ENCODE measurements around the gene HBD.

Gene HBD

GRCh38 chr11:5245155-5245554 lies 10.9 kb upstream of the HBD start:
- TF ChIP-seq GATA3 (IDR thresholded peaks at IDR 0.05; ENCODE audit: low read depth, low read length), result no peak
- no peak for TF ChIP-seq GATA2 (IDR thresholded peaks at IDR 0.05; ENCODE audit: low read depth, low read length)

GRCh38 chr11:5243816-5244180 lies 9.5 kb upstream of the HBD start:
- no peak for TF ChIP-seq GATA2 (IDR thresholded peaks at IDR 0.05; ENCODE audit: low read depth, low read length)
- TF ChIP-seq GATA3 (IDR thresholded peaks at IDR 0.05; ENCODE audit: low read depth, low read length), result no peak

- TF ChIP-seq GATA3 (IDR thresholded peaks at IDR 0.05; ENCODE audit: low read depth, low read length) (no peak), GATA2 (IDR thresholded peaks at IDR 0.05; ENCODE audit: low read depth, low read length) (no peak)
These were observed 8.9 kb upstream of the HBD start for GRCh38 chr11:5242933-5243815.

GRCh38 chr11:5242208-5242607 lies 7.9 kb upstream of the HBD start:
- TF ChIP-seq GATA3 (IDR thresholded peaks at IDR 0.05; ENCODE audit: low read depth, low read length), result no peak
- no peak for TF ChIP-seq GATA2 (IDR thresholded peaks at IDR 0.05; ENCODE audit: low read depth, low read length)

- TF ChIP-seq GATA2 (IDR thresholded peaks at IDR 0.05; ENCODE audit: low read depth, low read length) (no peak), GATA3 (IDR thresholded peaks at IDR 0.05; ENCODE audit: low read depth, low read length) (no peak)
These were observed 7.2 kb upstream of the HBD start for GRCh38 chr11:5241458-5241857.

- no peak for TF ChIP-seq GATA3 (IDR thresholded peaks at IDR 0.05; ENCODE audit: low read depth, low read length)
- no peak for TF ChIP-seq GATA2 (IDR thresholded peaks at IDR 0.05; ENCODE audit: low read depth, low read length)
These were observed 6.2 kb upstream of the HBD start for GRCh38 chr11:5240458-5240857.

- TF ChIP-seq GATA3 (IDR thresholded peaks at IDR 0.05; ENCODE audit: low read depth, low read length), result no peak
- no peak for TF ChIP-seq GATA2 (IDR thresholded peaks at IDR 0.05; ENCODE audit: low read depth, low read length)
These were observed 5.8 kb upstream of the HBD start for GRCh38 chr11:5240056-5240455.

GRCh38 chr11:5239046-5239445 lies 4.8 kb upstream of the HBD start:
- no peak for TF ChIP-seq GATA2 (IDR thresholded peaks at IDR 0.05; ENCODE audit: low read depth, low read length)
- TF ChIP-seq GATA3 (IDR thresholded peaks at IDR 0.05; ENCODE audit: low read depth, low read length), result no peak

- TF ChIP-seq GATA2 (IDR thresholded peaks at IDR 0.05; ENCODE audit: low read depth, low read length), result no peak
- TF ChIP-seq GATA3 (IDR thresholded peaks at IDR 0.05; ENCODE audit: low read depth, low read length), result no peak
These were observed 4.2 kb upstream of the HBD start for GRCh38 chr11:5238486-5238885.

- TF ChIP-seq GATA3 (IDR thresholded peaks at IDR 0.05; ENCODE audit: low read depth, low read length) (no peak), GATA2 (IDR thresholded peaks at IDR 0.05; ENCODE audit: low read depth, low read length) (no peak)
These were observed 3.1 kb upstream of the HBD start for GRCh38 chr11:5237420-5237819.

GRCh38 chr11:5235364-5236095 lies 1.2 kb upstream of the HBD start:
- TF ChIP-seq GATA3 (IDR thresholded peaks at IDR 0.05; ENCODE audit: low read depth, low read length) (no peak), GATA2 (IDR thresholded peaks at IDR 0.05; ENCODE audit: low read depth, low read length) (no peak)

- TF ChIP-seq GATA3 (IDR thresholded peaks at IDR 0.05; ENCODE audit: low read depth, low read length) (no peak), GATA2 (IDR thresholded peaks at IDR 0.05; ENCODE audit: low read depth, low read length) (no peak)
These were observed 976 bp downstream of the HBD start for GRCh38 chr11:5233307-5233706.

- TF ChIP-seq GATA3 (IDR thresholded peaks at IDR 0.05; ENCODE audit: low read depth, low read length) (no peak), GATA2 (IDR thresholded peaks at IDR 0.05; ENCODE audit: low read depth, low read length) (no peak)
These were observed 1.5 kb downstream of the HBD start for GRCh38 chr11:5232821-5233220.

GRCh38 chr11:5232176-5232575 lies 2.1 kb downstream of the HBD start:
- TF ChIP-seq GATA2 (IDR thresholded peaks at IDR 0.05; ENCODE audit: low read depth, low read length), result no peak

GRCh38 chr11:5231111-5231510 lies 3.2 kb downstream of the HBD start:
- no peak for TF ChIP-seq GATA2 (IDR thresholded peaks at IDR 0.05; ENCODE audit: low read depth, low read length)
- no peak for TF ChIP-seq GATA3 (IDR thresholded peaks at IDR 0.05; ENCODE audit: low read depth, low read length)
